HEK293 (cell line): ENCODE data around the gene MRPS2.
"Not testable (repeated sequence)": the region's sequence is repeated elsewhere in the genome, so short reads cannot be mapped to it uniquely, and the experiment has no call there.

Experiments
- CTCF ChIA-PET: fragments of 350-600 bp; formaldehyde crosslinking; extraction: SDS; loops from one replicate; lab custom pipeline; 2021; ENCODE audit warnings: antibody characterized with exemption; lab: Yijun Ruan, JAX
- POLR2A ChIA-PET: fragments of 300-600 bp; formaldehyde crosslinking; extraction: SDS; loops from one replicate; lab custom pipeline; 2020; ENCODE audit warnings: antibody characterized with exemption, inconsistent platforms; lab: Yijun Ruan, JAX
- H3K27ac ChIP-seq: fragments of 200-500 bp; sonication (Bioruptor generic); 2 replicates; pipeline ENCODE4 v1.5.1; 2014; ENCODE audit warnings: low read depth, low read length, control low read depth, inconsistent platforms; ENCODE audit errors: extremely low read depth
- H3K36me3 ChIP-seq, 2 experiments: fragments of 200-500 bp in 1 of 2; sonication (Bioruptor generic) in 1 of 2; 1 replicate in 1 of 2; 2 replicates in 1 of 2; pipeline ENCODE4 v1.5.1; 2014 to 2017; ENCODE audit warnings: inconsistent platforms in 2 of 2, low read length in 2 of 2; ENCODE audit not compliant: control insufficient read depth in 2 of 2, insufficient read depth in 1 of 2
- H3K4me1 ChIP-seq: fragments of 200-500 bp; sonication (Bioruptor generic); 2 replicates; pipeline ENCODE4 v1.5.1; 2014; ENCODE audit warnings: mild to moderate bottlenecking, low read length, inconsistent platforms; ENCODE audit not compliant: control insufficient read depth, insufficient read depth
- H3K4me3 ChIP-seq: 2 replicates; pipeline ENCODE4 v1.5.1; 2011; ENCODE audit warnings: low read depth, mild to moderate bottlenecking, control low read depth, low read length, moderate library complexity
- H3K9me3 ChIP-seq: fragments of 200-500 bp; sonication (Bioruptor generic); 2 replicates; pipeline ENCODE4 v1.5.1; 2014; ENCODE audit warnings: low read depth, low read length, inconsistent platforms; ENCODE audit not compliant: control insufficient read depth, insufficient read depth
- KLF9 ChIP-seq: fragments of 450-650 bp; formaldehyde crosslinking; IDR thresholded peaks from 2 replicates; pipeline ENCODE4 v1.5.1; 2016; ENCODE audit warnings: missing biosample characterization, missing genetic modification characterization, low read depth
- MEIS1 ChIP-seq: sonication (generic); formaldehyde crosslinking; IDR thresholded peaks from 2 replicates; pipeline ENCODE4 v1.8.1; 2022; ENCODE audit warnings: missing genetic modification reagents, mild to moderate bottlenecking, borderline replicate concordance
- SALL2 ChIP-seq: fragments of 450-650 bp; formaldehyde crosslinking; IDR thresholded peaks from 2 replicates; pipeline ENCODE4 v1.5.0; 2017; ENCODE audit warnings: missing biosample characterization, mild to moderate bottlenecking, missing genetic modification characterization, borderline replicate concordance
- ZBTB11 ChIP-seq: fragments of 450-650 bp; formaldehyde crosslinking; conservative IDR thresholded peaks from 2 replicates; pipeline ENCODE4 v1.5.1; 2016; ENCODE audit warnings: low read depth, missing biosample characterization, missing genetic modification characterization
- ZBTB20 ChIP-seq: fragments of 450-650 bp; formaldehyde crosslinking; IDR thresholded peaks from 2 replicates; pipeline ENCODE4 v1.5.1; 2016; ENCODE audit warnings: missing biosample characterization, missing genetic modification characterization
- ZNF114 ChIP-seq: fragments of 450-650 bp; formaldehyde crosslinking; IDR thresholded peaks from 2 replicates; pipeline ENCODE4 v1.5.0; 2017; ENCODE audit warnings: missing biosample characterization, missing genetic modification characterization
- ZNF133 ChIP-seq: fragments of 450-650 bp; formaldehyde crosslinking; IDR thresholded peaks from 2 replicates; pipeline ENCODE4 v1.5.1; 2016; ENCODE audit warnings: missing biosample characterization, missing genetic modification characterization
- ZNF174 ChIP-seq: fragments of 450-650 bp; formaldehyde crosslinking; IDR thresholded peaks from 2 replicates; pipeline ENCODE4 v1.5.0; 2017; ENCODE audit warnings: missing biosample characterization, mild to moderate bottlenecking, missing genetic modification characterization
- ZNF433 ChIP-seq: fragments of 450-650 bp; formaldehyde crosslinking; IDR thresholded peaks from 2 replicates; pipeline ENCODE4 v1.5.1; 2016; ENCODE audit warnings: missing biosample characterization, missing genetic modification characterization, low read depth
- ZNF513 ChIP-seq: fragments of 450-650 bp; IDR thresholded peaks from 2 replicates; pipeline ENCODE4 v1.5.1; 2018; ENCODE audit warnings: missing biosample characterization, missing genetic modification characterization
- ZNF571 ChIP-seq: fragments of 450-650 bp; formaldehyde crosslinking; IDR thresholded peaks from 2 replicates; pipeline ENCODE4 v1.5.0; 2017; ENCODE audit warnings: missing biosample characterization, missing genetic modification characterization
- ZNF624 ChIP-seq: fragments of 450-650 bp; formaldehyde crosslinking; IDR thresholded peaks from 2 replicates; pipeline ENCODE4 v1.5.1; 2017; ENCODE audit warnings: missing biosample characterization, missing genetic modification characterization
- ZNF677 ChIP-seq: fragments of 450-650 bp; IDR thresholded peaks from 2 replicates; pipeline ENCODE4 v1.5.0; 2018; ENCODE audit warnings: missing biosample characterization, mild to moderate bottlenecking, missing genetic modification characterization, moderate library complexity
- ZNF768 ChIP-seq: fragments of 450-650 bp; formaldehyde crosslinking; IDR thresholded peaks from 2 replicates; pipeline ENCODE4 v1.5.1; 2018; ENCODE audit warnings: missing biosample characterization, mild to moderate bottlenecking, missing genetic modification characterization
- TF ChIP-seq, protein P1 (sequence below): fragments of 450-650 bp; formaldehyde crosslinking; IDR thresholded peaks from 2 replicates; pipeline ENCODE4 v1.5.1; 2017; ENCODE audit warnings: missing biosample characterization, missing genetic modification characterization
- TF ChIP-seq, protein P2 (sequence below): IDR thresholded peaks from 2 replicates; pipeline ENCODE4 v1.6.1; 2011; ENCODE audit warnings: mild to moderate bottlenecking, low read depth, low read length, borderline replicate concordance

Gene MRPS2

GRCh38 chr9:135546792-135547617 lies 46.5 kb downstream of the MRPS2 start:
- H3K4me1 ChIP-seq, H3K36me3 ChIP-seq, H3K4me3 ChIP-seq, H3K27ac ChIP-seq, H3K9me3 ChIP-seq, CTCF ChIA-PET, POLR2A ChIA-PET: not testable (repeated sequence)

GRCh38 chr9:135547756-135548736 lies 47.6 kb downstream of the MRPS2 start:
- H3K36me3 ChIP-seq: no peaks in the 10 kb centered on the region
- POLR2A ChIA-PET: interaction anchor here (0.6 kb wide), 1 partner anchor 55 kb away, joined by 4 read pairs; no protein-coding TSS in a partner anchor
- no peaks in the 10 kb centered on the region for H3K9me3 ChIP-seq
- TF ChIP-seq ZBTB11 (tag by site-specific recombination) (no peak), ZNF768 (tag by site-specific recombination) (no peak), ZNF677 (tag by site-specific recombination) (no peak), ZNF133 (tag by site-specific recombination) (no peak), ZNF174 (tag by site-specific recombination) (no peak), MEIS1 (CRISPR knock-in tag) (no peak), SALL2 (tag by site-specific recombination) (no peak), ZBTB20 (tag by site-specific recombination) (no peak), ZNF624 (no peak), KLF9 (tag by site-specific recombination) (no peak), ZNF114 (no peak), ZNF433 (tag by site-specific recombination) (no peak), ZNF513 (tag by site-specific recombination) (no peak), ZNF571 (tag by site-specific recombination) (no peak)
- TF ChIP-seq, protein P1, sequence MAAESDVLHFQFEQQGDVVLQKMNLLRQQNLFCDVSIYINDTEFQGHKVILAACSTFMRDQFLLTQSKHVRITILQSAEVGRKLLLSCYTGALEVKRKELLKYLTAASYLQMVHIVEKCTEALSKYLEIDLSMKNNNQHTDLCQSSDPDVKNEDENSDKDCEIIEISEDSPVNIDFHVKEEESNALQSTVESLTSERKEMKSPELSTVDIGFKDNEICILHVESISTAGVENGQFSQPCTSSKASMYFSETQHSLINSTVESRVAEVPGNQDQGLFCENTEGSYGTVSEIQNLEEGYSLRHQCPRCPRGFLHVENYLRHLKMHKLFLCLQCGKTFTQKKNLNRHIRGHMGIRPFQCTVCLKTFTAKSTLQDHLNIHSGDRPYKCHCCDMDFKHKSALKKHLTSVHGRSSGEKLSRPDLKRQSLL (tag by site-specific recombination): no peak
- TF ChIP-seq, protein P2, sequence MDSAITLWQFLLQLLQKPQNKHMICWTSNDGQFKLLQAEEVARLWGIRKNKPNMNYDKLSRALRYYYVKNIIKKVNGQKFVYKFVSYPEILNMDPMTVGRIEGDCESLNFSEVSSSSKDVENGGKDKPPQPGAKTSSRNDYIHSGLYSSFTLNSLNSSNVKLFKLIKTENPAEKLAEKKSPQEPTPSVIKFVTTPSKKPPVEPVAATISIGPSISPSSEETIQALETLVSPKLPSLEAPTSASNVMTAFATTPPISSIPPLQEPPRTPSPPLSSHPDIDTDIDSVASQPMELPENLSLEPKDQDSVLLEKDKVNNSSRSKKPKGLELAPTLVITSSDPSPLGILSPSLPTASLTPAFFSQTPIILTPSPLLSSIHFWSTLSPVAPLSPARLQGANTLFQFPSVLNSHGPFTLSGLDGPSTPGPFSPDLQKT: no peak
- H3K4me3 ChIP-seq: no peak overlapping the region
- CTCF ChIA-PET: no interaction called here
- H3K27ac ChIP-seq: no peak overlapping the region
- no peaks in the 10 kb centered on the region for H3K4me1 ChIP-seq

GRCh38 chr9:135549478-135550343 lies 49.2 kb downstream of the MRPS2 start:
- H3K27ac ChIP-seq, H3K4me3 ChIP-seq, H3K9me3 ChIP-seq, CTCF ChIA-PET, H3K36me3 ChIP-seq, H3K4me1 ChIP-seq: not testable (repeated sequence)
- POLR2A ChIA-PET: interaction anchor here (0.6 kb wide), 2 partner anchors 74 to 414 kb away, joined by 4 to 5 read pairs; no protein-coding TSS in a partner anchor
